GM18502 (cell line): ENCODE data around the gene THSD4.

Source experiments
- ATAC-seq: cut with Tn5 transposase; IDR thresholded peaks from one replicate; pipeline ENCODE4 v1.9.1; 2021; ENCODE audit warnings: mild to moderate bottlenecking; ENCODE audit not compliant: unreplicated experiment, poor library complexity

The THSD4 gene

DNA sequence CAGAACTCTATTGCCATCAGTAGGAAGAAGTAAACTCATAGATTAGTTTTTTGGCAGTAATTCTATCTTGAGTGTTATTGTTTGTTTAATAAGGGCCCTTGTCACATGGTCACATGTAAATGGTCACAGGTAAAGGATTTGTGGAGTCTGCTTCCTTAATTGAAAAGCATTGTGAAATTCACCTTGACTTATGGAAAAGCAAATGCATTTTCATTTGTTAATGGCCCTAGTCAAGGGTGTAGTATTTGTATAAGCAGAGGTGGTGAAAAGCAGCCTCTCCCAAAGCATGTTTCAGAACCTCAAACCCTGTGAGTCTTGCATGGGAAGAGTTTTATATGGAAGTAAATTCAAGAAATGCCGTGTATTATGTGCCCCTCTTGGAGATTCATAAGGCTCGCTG lies 497.6 kb downstream of the THSD4 start:
- ATAC-seq, result no peak

DNA sequence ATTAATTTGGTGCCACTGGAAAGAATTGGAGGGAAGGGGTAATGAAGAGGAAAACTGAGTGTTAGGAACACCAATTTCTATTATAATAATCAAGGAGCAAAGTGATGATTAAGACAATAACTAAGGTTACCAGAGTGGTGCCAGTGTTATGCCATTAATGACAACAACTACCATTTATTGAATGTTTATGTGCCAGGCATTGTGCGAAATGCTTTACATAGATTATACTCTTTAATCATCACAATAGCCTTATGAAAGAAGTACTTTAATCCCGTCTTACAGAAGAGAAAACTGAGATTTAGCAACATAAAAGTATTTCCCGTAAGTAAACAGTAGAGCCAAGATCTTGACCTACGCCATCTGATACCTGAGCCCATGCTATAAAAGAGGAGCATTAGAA lies 507.8 kb downstream of the THSD4 start:
- no peak for ATAC-seq

DNA sequence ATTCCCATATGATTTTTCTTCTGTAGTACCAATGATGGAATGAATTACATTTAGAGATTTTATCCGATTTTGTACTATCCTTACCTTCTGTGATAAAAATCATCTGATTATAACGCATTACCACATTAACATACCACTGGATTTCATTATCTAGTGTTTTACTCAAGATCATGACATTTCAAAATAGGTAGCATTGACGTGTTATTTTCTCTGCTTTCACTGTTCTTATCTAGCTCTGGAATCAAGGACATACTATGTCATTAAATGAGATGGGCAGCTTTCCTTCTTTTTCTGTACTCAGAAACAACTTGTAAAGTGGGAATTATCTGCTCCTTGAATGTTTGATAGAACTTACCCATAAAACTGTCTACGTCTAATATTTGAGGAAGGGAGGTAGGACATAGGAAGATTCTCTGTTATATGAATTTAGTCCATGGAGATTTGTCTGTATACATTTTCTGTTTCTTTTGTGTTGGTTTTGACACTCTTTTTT lies 511.4 kb downstream of the THSD4 start:
- no peak for ATAC-seq

DNA sequence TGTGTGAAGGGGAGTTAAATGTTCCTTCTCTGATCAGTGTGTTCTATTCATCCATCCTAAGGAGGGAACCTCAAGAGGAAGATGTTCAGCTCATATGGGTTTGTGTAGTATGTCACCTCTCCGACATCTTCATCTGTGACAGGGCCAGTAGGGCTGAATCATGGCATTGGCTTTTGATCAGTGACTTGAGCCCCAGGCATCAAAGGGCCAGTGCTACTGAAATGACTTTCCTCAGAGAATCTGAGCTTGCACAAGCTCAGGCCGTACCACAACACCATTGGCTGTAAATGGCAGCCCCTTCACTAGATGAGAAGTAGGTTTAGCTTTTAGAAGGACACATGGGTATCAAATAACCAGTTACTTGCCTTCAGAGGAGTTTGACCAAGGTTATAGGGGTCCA lies 511.9 kb downstream of the THSD4 start:
- no peak for ATAC-seq

DNA sequence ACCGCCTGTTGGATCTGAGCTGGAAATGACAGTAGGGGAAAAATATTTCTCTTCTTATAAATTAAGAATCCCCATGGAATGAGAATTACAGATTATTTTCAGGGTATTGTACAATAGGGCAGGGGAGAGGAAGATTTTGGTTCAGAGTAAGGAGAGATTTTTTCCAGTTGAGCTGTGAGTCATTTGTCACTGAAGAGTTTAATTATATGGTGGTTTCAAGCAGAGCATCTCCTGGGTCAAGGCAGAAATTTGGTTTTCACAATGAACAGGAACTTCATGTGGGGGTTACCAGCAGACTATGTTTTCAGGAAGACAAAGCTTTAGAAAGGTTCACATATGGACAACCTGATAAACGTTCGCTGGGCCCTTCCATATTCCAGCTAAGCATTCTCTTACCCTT lies 512.3 kb downstream of the THSD4 start:
- ATAC-seq, result no peak

DNA sequence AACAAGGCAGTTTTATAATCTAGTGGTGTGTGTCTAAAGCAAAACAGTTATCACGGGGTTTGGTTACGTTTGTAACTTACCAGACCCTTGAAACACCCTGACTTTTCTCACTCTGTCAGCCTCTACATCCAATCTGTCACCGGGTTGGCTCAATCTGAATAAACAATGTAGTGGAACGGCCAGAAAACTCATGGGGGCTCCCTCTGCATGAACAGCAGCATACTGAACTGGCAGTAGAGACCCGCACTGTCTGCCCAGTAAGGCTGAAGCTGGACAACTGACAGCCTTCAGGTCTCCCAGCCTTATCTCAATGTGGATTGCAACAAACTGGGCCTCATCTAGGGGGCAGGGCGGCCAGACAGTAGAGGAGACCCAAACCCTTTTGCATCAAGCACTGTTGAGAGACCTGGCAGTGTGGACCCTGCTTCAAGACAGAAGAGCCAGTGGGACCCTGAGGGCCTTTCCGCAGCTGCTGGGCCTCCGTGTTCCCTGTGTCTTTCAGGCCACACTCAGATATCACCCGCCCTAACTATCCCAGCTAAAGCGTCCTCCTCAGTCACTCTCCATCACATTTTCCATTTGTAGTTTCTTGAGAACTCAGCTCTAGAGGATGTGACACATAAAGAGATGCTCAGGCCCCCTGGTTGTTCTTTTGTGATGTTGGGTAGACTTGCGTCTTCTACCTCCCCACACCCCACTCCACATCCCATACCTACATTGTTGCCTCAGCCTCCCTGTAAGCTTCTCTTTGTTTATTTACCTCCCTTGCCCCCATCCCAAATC lies 513.9 kb downstream of the THSD4 start:
- ATAC-seq, result no peak

DNA sequence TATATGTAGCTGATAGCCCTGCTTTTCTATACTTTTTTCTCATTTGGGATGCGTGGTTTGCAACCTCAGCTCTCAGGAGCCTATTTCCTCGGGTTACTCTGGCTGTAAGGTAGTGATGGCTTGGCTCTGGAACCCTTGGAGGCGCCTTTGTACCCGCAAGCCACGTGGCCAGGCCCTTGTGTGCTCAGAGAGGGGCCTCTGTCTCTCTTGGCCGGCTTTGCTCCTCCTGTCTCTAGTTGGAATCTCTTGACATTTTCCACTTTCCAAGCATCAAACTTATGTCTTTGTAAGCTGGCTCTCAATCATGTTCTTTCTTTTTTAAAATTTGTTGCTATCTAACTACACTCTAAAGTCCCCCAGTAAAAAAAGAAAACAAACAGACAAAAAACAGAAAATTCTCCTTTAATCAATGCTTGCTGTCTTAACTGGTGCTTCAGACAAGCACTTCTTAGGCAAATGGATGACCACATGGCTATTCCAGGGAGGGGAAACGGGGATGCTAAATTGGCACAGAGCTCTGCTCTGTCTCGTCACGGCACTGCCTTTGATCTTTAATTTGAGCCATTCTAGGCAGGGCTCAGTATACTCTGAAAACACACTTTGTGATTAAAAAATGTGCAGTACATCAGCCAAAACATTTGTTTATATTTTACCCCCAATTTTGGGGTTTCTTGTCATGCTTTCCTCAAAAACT lies 514.7 kb downstream of the THSD4 start:
- ATAC-seq, result no peak

DNA sequence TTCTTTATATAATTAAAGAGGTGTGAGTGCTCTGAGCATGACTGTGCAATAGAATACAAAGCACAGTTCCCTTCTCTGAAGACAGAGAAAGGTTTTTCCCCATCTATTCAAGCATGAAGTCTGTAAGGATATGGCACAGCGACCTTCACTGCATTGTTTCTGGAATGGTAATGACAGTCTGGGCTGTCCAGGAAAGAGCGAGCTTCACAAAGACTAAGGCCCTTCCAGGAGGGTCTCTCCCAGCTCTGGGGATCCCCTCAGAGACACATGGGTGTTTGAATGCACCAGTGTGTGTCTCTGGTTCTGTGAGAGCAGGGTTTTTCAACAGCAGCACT lies 515.2 kb downstream of the THSD4 start:
- ATAC-seq, result no peak

DNA sequence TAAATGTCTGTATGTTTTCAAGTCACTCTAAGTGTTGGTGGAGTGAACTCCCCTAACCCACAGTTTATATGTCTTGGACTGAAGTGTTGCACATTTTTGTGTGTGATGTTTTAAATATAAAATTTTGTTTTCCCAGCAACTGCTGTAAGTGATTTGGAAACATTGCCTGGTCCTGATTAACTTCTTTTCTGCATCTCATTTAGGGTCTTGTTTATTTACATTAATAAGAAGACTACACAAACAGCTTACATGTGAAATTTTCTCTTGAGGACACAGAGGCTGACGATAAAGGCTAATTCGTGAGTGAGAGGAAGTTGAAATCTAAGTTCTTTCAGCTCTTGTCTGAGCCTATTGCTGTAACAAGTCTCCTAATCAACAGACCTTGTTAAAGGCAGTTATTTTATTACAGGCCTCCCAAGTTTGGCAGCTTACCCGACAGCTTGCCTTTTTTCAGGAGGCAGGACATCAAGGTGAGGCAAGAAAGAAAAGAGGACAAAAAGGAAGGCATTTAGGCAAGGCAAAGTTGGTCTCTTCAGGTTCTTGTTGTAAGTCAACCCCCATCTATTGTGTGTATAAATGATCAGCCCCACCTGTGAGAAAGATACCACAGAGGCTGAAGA lies 517.4 kb downstream of the THSD4 start:
- ATAC-seq, result no peak

DNA sequence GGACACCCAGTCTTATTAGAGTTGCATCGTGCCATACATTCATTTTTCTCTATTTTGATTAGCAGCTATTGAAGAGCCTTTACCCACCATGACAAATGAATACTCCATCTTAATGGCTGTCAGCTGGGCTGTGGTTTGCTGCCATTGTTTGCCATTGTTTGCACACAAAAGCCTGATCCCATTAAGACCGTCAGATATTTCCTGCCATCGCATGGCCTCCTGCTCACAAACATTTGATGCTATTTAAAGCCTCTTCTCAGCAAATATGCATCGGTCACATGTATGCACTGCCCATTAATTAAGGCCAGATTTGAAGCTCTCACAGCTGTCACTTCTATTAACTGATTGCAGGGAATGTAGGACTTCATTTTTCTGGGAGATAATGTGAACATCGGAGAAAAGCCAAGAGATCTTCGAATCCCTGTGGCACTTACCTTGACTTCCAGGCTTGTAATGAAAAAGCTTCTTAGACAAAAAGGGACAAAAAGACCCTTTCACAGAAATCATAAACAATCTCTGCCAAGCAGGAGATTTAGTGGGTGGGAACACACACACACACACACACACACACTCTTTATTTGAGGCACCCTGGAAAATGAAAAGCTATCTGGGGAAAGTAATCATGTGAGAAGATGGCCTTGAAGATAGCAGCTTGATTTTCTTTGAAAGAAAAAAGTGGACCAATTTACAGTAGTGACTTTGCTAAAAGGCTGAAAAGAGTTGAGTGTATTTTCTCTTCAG lies 519.7 kb downstream of the THSD4 start:
- no peak for ATAC-seq

DNA sequence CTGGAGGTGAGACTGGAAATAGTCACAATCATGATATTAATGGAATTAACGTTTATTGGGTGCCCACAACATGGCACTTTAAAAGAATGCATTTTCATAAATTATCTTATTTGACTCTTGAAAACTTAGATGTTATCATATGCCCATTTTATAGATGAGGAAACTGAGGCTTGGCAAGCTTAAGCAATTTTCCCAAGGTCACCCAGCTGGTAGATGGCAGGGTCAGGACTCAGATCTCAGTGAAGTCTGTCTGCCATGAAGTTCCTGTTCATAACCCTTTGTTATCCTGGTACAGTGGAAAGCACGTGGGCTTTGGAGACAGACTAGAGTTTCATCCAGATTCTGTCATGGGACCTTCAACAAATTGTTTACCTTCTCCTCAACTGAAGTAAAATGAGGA lies 520.5 kb downstream of the THSD4 start:
- no peak for ATAC-seq

DNA sequence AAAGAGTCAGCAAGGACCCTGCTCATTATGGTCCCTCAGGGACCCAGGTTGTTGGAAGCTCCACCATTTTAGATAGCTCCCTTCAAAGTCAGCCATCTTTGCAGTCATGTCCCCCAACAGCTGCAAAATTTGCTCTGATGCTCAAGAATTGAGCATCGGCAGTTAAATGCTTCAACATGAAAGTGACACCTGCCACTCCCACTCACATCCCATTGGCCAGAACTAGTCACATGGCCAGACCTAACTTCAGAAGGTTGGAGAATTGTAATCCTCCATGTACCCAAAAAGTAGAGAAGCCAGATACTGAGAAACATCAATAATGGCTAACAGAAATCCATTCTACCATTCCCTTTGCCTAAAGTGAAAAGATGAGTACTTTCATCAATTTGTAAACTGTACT lies 523.6 kb downstream of the THSD4 start:
- ATAC-seq, result no peak

DNA sequence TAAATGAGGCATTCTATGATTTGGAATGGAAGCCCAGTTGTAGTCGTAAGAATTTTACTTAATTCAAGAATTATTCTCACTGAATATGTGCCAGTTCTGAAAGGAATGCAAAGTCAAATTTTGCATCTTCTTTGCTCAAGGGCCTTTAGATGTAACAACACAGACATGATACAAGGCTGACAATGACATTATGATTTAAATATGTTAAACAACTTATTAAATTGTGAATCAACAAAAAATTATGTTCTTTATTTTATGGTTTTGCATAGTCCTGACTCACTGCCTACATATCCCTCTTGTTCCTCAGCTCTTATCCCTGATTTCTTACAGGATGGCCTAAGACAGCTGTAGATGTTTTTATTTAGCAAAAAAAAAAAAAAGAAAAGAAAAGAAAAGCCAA lies 524.2 kb downstream of the THSD4 start:
- no peak for ATAC-seq

DNA sequence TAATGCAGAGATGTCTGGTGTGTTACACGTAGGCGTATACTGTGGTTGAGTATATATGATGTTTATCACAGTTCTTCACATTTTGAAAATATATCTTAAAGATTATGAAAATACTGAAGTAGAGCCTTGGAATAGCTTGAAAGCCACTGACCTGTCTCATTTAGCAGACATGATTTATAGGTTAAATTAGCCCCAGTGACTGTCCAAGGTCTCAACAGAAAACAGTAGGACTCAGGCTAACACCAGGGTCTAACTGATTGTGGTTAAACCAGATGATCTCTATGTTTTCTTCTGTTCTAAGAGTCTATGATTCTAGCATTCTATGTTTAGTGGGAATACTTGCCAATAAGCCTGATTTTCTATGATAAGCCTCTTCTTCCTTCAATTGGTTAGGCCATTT lies 528.6 kb downstream of the THSD4 start:
- ATAC-seq, result no peak

DNA sequence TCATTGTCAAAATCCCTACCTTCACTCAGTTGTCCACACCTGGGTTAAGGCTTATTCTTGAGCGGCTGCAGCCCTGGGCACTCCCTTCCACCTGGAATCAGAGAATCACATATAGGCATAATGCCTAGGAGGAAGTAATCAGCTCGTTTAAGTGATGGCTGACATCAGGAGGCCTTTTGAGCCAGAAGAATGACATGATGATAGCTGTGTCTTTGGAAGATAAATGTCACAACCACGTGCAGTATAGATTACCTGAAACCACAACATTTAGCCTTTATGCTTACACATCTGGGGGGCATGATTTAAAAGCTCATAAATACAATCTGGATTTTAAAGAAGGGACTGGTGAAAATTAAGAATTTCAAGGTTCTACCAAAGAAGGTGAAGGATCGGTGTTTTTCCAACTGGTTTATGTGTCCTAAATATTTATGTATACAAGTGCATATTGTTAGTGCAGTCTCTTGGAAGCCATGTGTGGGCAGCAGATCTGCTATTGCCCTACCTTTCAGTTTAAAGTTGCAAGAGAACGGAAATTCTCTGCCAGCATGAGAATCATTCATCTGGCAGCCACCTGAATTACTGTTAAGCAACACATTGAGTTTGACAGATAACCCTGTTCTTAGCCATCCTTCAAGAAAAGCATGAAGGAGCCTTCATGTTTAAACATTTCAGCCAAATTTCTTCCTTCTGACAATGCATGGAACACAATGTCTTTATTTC lies 531.7 kb downstream of the THSD4 start:
- ATAC-seq, result no peak

DNA sequence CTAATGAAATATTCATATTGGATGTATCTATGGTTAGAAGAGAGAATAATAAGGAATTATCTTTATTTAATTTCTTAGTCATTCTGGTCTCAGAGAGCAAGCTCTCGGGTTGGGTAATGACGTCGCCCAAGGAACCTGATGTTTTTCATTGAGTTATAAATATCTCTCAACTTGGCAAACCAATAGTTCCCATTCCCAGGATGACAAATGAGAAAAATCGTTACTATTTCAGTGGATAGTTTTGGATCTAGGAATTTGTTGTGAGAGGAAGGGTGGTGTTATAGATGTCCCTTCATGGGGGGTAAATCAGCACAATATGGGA lies 532.2 kb downstream of the THSD4 start:
- ATAC-seq, result no peak

DNA sequence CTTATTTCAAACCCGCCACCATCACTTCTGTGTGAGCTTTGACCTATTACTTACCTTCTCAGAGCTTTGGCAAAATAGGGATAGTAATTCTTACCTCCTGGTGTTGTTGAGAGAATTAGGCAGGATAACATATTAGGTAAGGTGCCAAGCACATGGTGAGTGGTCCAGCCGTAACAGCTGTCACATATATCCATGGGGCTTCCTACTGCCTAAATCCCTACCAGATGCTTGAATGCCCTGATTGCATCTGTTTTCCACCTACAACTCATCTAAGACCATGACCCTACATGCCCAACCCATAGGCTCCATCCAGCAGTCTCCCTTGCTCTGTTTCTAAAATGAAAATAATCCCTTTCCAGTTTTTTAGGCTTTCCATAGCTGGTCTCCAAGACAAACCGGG lies 532.8 kb downstream of the THSD4 start:
- no peak for ATAC-seq

DNA sequence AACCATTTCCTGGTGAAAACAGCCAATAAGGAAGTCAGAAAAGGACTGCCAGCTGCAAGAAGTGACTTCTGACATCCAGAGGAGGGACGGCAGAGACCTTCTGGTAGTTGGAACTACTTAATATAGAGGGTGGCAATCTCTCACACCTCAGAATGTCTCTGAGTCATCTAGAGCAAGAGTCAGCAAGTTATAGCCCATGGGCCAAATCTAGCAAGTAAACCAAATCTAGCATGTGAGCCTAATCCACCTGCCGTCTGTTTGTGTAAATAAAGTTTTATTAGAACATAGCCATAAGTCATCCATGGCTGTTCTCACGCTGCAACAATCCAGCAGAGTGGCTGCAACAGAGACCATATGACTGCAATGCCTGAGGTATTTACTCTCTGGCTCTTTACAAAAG lies 534.6 kb downstream of the THSD4 start:
- no peak for ATAC-seq

DNA sequence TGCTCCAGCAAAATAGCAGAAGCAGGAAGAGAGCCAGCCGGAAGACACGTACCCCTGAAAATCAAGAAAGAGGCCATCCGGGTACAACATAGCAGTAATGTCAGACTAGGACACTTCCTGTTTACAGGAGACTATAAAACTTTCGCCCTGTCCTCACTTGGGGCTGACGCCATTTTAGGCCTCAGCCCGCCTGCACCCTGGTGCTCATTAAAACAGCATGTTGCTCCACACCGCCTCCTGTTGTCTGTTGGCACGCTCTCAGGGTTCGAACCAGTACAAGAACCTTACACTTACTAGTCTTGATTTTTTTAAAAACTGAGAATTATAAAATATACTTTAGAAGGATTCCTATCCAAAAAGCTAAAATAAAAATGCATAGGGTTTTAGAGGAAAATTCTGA lies 535.3 kb downstream of the THSD4 start:
- no peak for ATAC-seq

DNA sequence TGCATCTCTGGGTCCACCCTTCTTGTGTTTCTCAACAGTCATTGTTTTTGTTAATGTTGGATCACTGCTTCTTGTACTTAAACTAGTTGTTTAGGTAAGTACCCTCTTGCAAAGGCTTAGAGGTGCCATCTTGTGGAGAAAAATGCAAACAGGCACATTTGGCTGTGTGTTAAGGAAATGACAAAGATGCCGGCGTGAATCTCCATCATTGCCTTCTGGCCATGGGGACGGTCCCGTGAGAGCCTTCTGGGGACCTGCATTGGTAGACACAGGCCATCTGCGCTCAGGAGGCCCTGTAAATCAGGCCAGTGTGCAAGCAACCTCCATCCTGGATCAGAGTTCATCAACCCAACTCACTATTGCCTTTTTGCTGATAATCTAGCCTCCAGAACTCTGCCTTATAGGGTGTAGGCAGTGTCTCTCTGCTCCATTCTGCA lies 536.5 kb downstream of the THSD4 start:
- no peak for ATAC-seq
